Activated T-cell treated with anti-CD3 and anti-CD28 coated beads, Interleukin-2, amount 50 U/mL, for 1 hour (primary cell): Measurements from ENCODE around the gene DLGAP4.

Source experiments
- DNase-seq: peaks from one replicate; pipeline ENCODE4 v3.0.0-alpha.2; 2020

DLGAP4 gene

GRCh38 chr20:36334281-36335205, 28.4 kb downstream of the DLGAP4 start:
- DNase-seq = no peak

GRCh38 chr20:36335206-36335870, 29.2 kb downstream of the DLGAP4 start:
- no peak for DNase-seq

- no peak for DNase-seq
These were observed 30.1 kb downstream of the DLGAP4 start for GRCh38 chr20:36336204-36336603.

GRCh38 chr20:36336954-36337704, 31.0 kb downstream of the DLGAP4 start:
- no peak for DNase-seq

- DNase-seq = no peak
These were observed 31.7 kb downstream of the DLGAP4 start for GRCh38 chr20:36337886-36338285.

GRCh38 chr20:36339646-36340592, 33.8 kb downstream of the DLGAP4 start:
- DNase-seq = no peak

GRCh38 chr20:36340593-36340990, 34.5 kb downstream of the DLGAP4 start:
- DNase-seq = no peak

GRCh38 chr20:36341331-36342020, 35.3 kb downstream of the DLGAP4 start:
- no peak for DNase-seq

- no peak for DNase-seq
These were observed 36.4 kb downstream of the DLGAP4 start for GRCh38 chr20:36342331-36343120.

GRCh38 chr20:36343641-36344040, 37.5 kb downstream of the DLGAP4 start:
- DNase-seq = no peak

GRCh38 chr20:36344517-36345132, 38.5 kb downstream of the DLGAP4 start:
- DNase-seq = no peak

- DNase-seq = no peak
These were observed 40.1 kb downstream of the DLGAP4 start for GRCh38 chr20:36346256-36346655.

GRCh38 chr20:36349384-36350170, 43.4 kb downstream of the DLGAP4 start:
- DNase-seq = no peak

GRCh38 chr20:36350439-36350838, 44.3 kb downstream of the DLGAP4 start:
- DNase-seq = no peak

- DNase-seq = no peak
These were observed 45.8 kb downstream of the DLGAP4 start for GRCh38 chr20:36351937-36352336.

GRCh38 chr20:36352843-36353553, 46.9 kb downstream of the DLGAP4 start:
- DNase-seq = no peak

- DNase-seq = no peak
These were observed 47.6 kb downstream of the DLGAP4 start for GRCh38 chr20:36353740-36354139.

GRCh38 chr20:36355469-36356171, 49.5 kb downstream of the DLGAP4 start:
- no peak for DNase-seq
